ENCODE results near the gene NKD1.

NKD1 gene

DNA sequence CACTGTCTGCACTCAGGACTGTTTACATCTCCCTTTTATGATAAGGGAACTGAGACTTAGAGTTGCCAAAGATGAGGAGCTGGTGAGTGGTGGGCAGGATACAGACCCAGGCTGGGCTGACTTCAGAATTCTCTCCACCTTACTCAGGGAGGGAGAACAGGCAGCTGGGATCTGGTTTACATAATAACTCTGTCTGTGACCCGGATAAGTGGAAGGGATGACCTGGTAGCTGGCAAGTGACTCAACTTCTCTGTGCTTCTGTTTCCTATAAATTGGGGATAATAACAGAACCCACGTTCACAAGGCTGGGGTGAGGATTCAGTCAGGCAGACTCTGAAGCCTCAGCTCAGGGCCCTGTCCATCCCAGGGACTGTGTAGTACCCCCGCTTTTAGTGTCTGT is 130.3 kb downstream of the NKD1 start:
- no peak for DNase-seq

GRCh38 chr16:50679266-50679665 is 131.1 kb downstream of the NKD1 start:
- DNase-seq, result no peak

DNA sequence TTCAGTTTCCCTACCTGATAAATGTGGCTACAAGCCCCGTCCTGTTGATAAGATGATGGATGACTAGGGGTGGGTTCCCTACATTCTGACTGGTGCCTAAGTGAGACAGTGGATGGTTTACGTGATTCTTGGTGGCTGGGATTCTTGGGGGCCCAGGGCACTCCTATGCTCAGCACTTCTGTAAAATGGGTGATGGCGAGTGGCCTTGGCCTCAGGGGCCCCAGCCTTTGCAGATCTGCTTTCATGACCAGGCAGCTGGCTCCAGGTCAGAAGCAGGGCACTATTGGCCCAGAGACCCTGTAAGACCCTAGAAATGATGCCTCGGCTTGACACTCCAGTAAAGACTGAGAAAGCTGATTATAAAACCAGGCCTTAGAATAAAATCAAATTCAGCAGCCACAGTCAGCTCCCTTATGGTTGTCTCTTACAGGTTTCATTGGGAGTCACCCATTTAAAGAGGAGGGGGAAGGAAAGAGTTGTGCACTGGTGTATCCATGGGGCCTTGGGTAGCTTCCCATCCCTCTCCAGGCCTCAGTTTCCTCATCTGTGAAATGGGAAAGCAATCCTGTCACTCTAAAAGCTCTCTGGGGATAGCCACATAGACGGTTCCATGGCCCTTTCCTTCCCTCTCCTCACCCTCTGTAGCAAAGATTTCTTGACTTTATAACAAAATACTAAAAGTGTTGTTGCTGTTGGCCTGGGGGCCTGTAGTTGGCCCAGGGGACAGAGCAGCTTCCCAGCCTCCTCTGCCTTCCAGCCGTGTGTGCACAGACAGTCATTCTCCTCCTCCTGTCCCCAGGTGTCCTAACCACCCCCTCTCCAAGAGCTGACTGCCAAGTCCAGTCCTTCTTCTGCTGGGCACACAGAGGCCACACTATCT is 131.7 kb downstream of the NKD1 start:
- no peak for DNase-seq

DNA sequence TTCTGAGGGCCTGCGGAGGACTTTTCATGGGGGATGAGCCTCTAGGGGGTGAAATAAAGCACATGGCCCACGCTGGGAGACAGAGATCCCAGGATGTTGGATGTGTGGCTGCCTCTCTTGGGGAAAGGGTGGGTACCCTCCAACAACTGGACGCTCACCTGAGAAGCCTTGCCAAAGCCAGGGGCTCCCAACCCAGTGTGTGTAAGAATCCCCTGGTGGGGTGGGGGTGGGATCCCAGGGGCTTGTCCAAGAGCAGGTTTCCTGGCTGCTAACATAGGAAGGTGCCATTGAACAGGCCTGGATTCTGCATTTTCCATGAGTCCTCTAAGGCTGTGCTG is 132.3 kb downstream of the NKD1 start:
- no peak for DNase-seq

GRCh38 chr16:50681021-50681885 is 133.1 kb downstream of the NKD1 start, which contains the start of gene SNX20:
SNX20 (minus strand) TSS chr16:50681312; CDS start chr16:50677526, 3,786 bp downstream.
- peak; percentile 69 to 74 for DNase-seq

DNA sequence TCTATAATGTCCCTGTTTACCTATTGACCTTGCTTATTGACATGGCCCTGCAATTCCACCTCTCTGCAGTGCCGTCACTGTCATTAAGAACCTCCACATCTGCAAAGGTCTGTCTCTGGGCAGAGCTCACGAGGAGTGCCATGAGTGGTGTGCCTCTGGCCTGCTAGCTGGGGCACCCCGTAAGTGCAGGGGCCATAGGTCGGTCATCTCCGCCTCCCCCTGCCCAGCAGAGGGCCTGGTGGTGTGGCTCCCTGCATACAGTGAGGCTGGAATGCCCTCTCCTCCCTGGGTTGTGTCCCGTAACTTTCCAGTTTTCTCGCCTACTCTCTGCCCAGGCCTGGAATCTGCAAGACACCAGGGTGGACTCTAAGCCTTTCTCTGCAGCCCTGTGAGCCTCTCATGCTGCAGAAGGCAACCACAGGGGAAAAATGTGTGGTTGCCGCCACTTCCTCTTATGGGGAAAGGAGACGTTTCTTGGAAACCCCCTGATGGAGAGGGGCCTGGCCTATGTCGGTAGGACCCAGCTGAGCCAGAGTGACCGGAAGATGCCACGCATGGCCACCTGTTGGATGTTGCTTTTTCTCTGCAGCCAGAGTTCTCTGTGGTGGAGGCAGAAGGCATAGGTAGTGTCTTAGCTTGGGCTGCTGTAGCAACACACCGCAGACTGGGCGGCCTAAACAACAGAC is 135.6 kb downstream of the NKD1 start:
- DNase-seq, result peak; percentile 67 to 74

- DNase-seq, result peak; percentile 55 to 64
Measured at GRCh38 chr16:50684823-50685461, 136.7 kb downstream of the NKD1 start.

DNA sequence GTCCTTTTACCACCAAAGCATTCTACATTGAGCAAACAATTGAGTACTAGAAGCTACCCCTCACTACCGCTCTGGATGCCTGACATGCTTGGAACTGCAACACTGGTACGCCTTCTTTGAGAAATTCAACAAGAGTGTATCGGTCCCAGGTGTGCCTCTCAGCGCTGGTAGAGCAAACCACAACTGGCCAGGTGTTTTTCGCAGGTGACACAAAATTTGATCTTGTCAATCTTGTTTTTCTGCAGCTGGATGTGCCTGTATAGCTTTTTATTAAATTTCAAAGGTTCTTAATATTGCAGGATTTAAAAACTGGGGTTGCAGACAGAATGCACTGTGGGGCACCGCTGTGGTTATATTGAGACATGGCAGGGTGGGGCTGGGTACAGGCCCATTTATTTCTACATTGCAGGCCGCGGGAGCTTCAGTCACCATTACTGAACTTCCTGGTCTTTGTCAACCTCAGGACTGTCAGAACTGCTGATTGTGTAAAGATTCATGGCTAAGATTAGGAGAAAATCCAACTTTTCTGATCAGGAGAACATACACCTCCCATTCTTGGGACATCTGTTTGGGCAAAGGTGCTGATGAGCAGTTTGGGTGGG is 137.4 kb downstream of the NKD1 start:
- no peak for DNase-seq

- no peak for DNase-seq
Measured at GRCh38 chr16:50688083-50688482, 139.9 kb downstream of the NKD1 start.

- no peak for DNase-seq
Measured at GRCh38 chr16:50688867-50689266, 140.7 kb downstream of the NKD1 start.

DNA sequence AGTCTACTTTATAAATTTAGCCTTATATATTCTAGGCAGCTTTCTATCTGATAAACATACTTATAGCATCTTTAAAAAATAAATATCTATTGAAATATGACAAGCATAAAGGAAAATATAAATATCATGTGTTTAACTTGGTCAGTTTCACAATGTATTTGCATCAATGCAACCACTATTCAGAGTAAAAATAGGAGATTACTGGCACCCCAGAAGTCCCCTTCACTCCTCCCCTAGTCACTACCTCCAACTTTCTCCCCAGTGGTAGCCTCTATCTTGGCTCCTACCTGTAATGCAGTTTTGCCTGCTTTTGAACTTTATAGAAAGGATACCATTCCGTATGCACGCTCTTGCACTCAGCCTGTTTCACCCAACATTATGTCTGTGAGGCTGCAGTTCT is 142.0 kb downstream of the NKD1 start:
- no peak for DNase-seq

DNA sequence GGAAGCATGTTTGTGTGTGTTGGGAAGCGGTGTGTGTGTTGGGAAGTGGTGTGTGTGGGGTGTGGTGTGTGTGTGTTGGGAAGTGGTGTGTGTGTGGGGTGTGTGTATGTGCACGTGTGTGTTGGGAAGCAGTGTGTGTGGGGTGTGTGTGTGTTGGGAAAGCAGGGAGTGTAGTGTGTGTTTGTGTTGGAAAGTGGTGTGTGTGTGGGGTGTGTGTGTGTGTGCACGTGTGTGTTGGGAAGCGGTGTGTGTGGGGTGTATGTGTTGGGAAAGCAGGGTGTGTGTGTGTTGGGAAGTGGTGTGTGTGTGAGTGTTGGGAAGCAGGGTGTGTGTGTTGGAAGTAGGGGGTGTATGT is 144.4 kb downstream of the NKD1 start:
- DNase-seq, result no peak

DNA sequence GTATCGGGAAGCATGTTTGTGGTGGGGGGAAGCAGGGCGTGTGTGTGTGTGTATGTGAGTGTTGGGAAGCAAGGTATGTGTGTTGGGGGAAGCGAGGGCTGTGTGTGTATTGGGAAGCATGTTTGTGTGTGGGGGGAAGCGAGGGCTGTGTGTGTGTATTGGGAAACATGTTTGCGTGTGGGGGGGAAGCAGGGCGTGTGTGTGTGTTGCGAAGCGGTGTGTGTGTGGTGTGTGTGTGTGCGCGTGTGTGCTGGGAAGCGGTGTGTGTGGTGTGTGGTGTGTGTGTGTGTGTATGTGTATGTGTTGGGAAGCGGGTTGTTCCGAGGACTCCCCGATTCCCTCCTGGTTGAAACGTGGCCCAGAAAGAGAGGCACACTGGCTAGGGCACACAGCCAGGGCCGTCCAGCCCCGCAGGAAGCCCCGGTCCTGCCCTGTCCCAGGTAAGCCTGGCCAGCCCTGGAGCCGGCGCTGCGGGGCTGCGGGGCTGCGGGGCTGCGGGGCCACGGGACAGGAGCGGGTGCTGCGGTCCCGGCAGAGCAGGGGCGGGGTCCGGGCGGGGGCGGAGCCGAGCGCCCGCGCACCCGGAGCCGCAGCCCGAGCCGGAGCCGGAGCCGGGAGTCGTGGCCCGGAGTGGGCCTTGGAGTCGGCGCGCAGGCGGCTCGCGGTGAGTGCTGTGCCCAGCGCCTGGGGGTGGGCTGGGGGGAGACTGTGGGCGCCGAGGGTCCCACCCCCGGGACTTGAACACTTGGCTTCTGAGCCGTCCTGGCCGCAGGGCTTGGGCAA is 145.0 kb downstream of the NKD1 start, which contains the start of gene NOD2:
Gene NOD2 (plus strand): TSS at position 608 of the 783 bp plus-strand sequence. CDS start 5,890 bp downstream, outside the sequence.
- DNase-seq, result peak in 1 of 2 experiments; percentile 58

DNA sequence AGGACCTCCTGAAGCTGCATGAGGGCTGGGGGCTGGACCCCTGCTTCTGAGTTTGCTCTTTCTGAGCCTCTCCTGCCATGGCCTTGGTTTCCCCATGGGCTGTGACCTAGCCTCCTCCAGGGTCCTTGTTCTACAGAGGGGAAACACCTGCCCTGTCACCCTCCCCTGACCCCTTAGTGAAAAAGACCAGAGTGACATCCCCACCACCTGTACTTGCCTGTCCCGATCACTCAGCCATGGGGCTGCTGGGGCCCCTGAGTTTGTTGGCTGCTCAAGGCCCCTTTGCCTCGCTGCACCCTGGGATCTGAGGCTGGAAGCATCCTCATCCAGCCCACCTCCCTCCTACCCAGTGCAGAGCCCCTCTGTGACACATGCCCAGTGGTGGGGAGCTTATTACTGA is 146.0 kb downstream of the NKD1 start:
- DNase-seq, result no peak

- no peak for DNase-seq
Measured at GRCh38 chr16:50695017-50696000, 147.1 kb downstream of the NKD1 start.

- DNase-seq, result no peak
Measured at GRCh38 chr16:50696126-50696525, 147.9 kb downstream of the NKD1 start.

DNA sequence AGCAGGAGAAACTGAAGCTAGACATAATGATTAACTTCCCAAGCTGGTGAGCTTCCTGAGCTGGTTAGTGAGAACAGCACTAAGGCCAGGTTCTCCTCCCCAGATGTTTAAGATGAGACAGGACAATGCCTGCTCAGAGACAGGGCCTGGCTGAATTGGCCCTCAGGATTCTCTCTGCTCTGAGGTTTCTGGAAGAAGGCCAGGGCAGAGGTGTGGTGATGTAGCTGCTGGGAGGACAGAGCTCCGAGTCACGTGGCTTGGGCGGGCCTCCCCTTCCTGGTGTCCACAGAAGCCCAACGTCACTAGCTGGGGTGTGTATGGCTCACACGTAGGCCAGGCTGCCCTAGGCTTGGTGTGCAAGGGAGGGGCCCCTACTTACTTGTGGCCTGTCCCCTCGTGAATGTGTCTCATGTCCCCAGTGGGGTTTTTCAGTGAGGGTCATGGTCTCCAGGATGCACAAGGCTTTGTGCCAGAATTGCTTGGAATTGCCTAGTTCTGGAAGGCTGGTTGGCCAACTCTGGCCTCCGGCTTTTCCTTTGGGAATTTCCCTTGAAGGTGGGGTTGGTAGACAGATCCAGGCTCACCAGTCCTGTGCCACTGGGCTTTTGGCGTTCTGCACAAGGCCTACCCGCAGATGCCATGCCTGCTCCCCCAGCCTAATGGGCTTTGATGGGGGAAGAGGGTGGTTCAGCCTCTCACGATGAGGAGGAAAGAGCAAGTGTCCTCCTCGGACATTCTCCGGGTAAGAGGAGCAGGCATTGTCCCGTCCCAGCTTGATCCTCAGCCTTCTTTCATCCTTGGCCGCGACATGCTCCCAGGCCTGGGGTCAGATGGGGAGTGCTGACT is 148.6 kb downstream of the NKD1 start:
- peak; percentile 59 to 72 for DNase-seq

DNA sequence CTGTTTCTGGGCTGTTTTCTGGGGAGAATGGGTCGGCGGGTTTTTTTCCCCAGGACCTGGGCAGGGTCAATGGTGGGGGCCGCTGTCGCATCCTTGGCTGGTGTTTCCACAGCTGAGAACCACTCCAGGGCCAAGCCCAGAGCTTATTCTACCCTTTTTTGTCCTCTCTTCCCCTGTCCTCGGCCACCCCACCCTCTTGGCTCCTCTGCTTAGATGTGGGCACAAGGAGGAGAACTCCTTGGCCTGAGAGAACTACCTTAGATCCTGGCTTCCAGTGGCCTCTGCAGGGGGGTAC is 149.2 kb downstream of the NKD1 start:
- DNase-seq, result no peak
